ENCODE results near the gene MLLT10. TPM values are rescaled to one million over a fixed set of nuclear protein-coding genes. Genes with fewer than 3 reads are reported as not detected.
"Not testable (repeated sequence)": the region's sequence is repeated elsewhere in the genome, so short reads cannot be mapped to it uniquely, and the experiment has no call there.

MLLT10 gene
- total RNA-seq, 1 donor from 2014 or later: 15.8 TPM

- DNase-seq (ENCODE audit: low read depth): no peak
- TF ChIP-seq CTCF (conservative IDR thresholded peaks at IDR 0.05; ENCODE audit: low read depth, low read length): no peak
- peak overlapping the region; percentile 72 for H3K4me3 ChIP-seq (ENCODE audit: low read depth, low read length)
Observed at GRCh38 chr10:21534604-21535493, 817 bp downstream of the MLLT10 start.

- H3K4me3 ChIP-seq (ENCODE audit: low read depth, low read length): peak overlapping the region; percentile 72
- no peak for TF ChIP-seq CTCF (conservative IDR thresholded peaks at IDR 0.05; ENCODE audit: low read depth, low read length)
- no peak for DNase-seq (ENCODE audit: low read depth)
Observed at GRCh38 chr10:21535494-21535965, 1.5 kb downstream of the MLLT10 start.

- DNase-seq (ENCODE audit: low read depth): not testable (repeated sequence)
- H3K4me3 ChIP-seq (ENCODE audit: low read depth, low read length): peak overlapping the region; percentile 72
Observed at GRCh38 chr10:21535976-21536375, 1.9 kb downstream of the MLLT10 start.

GRCh38 chr10:21536874-21537273 is 2.8 kb downstream of the MLLT10 start:
- TF ChIP-seq CTCF (conservative IDR thresholded peaks at IDR 0.05; ENCODE audit: low read depth, low read length): no peak
- H3K4me3 ChIP-seq (ENCODE audit: low read depth, low read length): no peak overlapping the region
- no peak for DNase-seq (ENCODE audit: low read depth)

- DNase-seq (ENCODE audit: low read depth); H3K4me3 ChIP-seq (ENCODE audit: low read depth, low read length): not testable (repeated sequence)
Observed at GRCh38 chr10:21540701-21541100, 6.7 kb downstream of the MLLT10 start.

- no peak for DNase-seq (ENCODE audit: low read depth)
- no peak for TF ChIP-seq CTCF (conservative IDR thresholded peaks at IDR 0.05; ENCODE audit: low read depth, low read length)
- no peak overlapping the region for H3K4me3 ChIP-seq (ENCODE audit: low read depth, low read length)
Observed at GRCh38 chr10:21547246-21547645, 13.2 kb downstream of the MLLT10 start.

- no peak overlapping the region for H3K4me3 ChIP-seq (ENCODE audit: low read depth, low read length)
- no peak for DNase-seq (ENCODE audit: low read depth)
- no peak for TF ChIP-seq CTCF (conservative IDR thresholded peaks at IDR 0.05; ENCODE audit: low read depth, low read length)
Observed at GRCh38 chr10:21552638-21553037, 18.6 kb downstream of the MLLT10 start.

GRCh38 chr10:21556527-21556926 is 22.5 kb downstream of the MLLT10 start:
- DNase-seq (ENCODE audit: low read depth): no peak
- H3K4me3 ChIP-seq (ENCODE audit: low read depth, low read length): no peak overlapping the region
- TF ChIP-seq CTCF (conservative IDR thresholded peaks at IDR 0.05; ENCODE audit: low read depth, low read length): no peak

GRCh38 chr10:21558984-21559383 is 25.0 kb downstream of the MLLT10 start:
- DNase-seq (ENCODE audit: low read depth); H3K4me3 ChIP-seq (ENCODE audit: low read depth, low read length): not testable (repeated sequence)
